GM18517 (cell line): ENCODE measurements around the gene NACAD.
"Not testable (repeated sequence)": the region's sequence is repeated elsewhere in the genome, so short reads cannot be mapped to it uniquely, and the experiment has no call there.

Experiments
- ATAC-seq: cut with Tn5 transposase; IDR thresholded peaks from one replicate; pipeline ENCODE4 v1.9.1; 2021; ENCODE audit warnings: mild to moderate bottlenecking, moderate library complexity; ENCODE audit not compliant: unreplicated experiment

NACAD gene

DNA sequence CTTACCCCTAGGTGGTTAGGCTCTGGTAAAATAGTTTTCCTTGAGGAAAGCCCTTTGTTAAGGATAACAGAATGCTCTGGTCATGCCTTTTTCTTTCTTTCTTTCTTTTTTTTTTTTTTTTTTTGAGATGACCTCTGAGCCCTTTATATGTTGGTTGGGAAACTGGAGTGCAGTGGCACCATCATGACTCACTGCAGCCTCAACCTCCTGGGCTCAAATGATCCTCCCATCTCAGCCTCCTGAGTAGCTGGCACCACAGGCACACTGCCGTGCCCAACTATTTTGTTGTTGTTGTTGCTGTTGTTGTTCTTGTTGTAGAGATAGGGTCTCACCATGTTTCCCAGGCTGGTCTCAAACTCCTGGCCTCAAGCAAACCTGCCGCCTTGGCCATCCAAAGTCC is 27.4 kb downstream of the NACAD start:
- no peak for ATAC-seq

DNA sequence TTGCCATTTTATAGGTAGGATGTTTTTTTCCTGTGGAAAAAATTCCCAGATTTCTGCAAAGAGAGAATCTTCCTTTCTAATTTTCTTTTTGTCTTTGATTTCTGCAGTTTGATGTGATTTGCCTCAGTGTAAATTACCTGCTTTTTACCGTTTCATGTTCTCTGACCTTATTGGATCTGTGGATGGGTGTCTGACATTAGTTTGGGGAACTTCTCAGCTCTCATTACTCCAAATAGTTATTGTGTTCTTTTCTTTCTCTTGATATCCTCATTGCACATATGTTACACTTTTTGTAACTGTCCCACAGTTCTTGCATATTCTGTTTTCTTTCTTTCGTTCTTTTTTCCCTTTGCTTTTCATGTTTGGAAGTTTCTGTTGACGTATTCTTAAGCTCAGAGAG is 28.5 kb downstream of the NACAD start:
- ATAC-seq: no peak

DNA sequence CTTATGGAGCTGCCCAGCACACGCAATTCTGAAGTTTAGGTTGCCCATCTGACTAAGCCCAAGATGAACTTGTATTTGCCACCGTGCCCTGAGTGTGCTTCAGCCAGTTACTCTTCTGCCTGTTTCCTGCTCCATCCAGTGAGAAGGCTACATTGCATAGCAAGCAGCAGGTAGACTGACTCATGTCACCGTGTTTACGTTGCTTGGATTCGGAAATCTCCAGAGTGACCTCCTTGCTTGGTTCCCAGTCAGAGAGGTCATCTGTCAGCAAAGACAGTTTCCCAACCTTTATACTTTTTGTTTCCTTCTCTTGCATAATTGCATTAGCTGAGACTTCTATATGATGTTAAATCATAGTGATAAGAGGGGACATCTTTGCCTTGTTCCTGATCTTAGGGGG is 30.9 kb downstream of the NACAD start:
- no peak for ATAC-seq

DNA sequence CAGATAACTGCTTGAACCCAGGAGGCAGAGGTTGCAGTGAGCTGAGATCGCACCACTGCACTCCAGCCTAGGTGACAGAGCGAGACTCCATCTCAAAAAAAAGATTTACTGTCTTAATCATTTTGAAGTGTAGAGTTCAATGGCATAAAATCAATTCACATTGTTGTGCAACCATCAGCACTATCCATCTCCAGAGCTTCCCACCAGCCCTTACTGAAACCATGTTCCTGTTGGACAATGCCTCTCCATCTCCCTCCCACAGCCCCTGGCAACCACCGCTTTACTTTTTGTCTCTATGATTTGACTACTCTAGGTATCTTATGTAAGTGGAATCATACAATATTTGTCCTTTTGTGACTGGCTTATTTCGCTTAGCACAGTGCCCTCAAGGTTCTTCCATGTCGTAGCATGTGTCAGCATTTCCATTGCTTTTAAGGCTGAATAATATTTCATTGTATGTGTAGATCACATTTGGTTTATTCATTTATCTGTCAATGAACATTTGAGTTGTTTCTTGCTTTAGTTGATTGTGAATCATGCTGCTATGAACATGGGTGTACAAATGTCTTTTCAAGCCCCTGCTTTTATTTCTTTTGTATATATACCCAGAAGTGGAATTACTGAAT is 33.1 kb downstream of the NACAD start:
- no peak for ATAC-seq

DNA sequence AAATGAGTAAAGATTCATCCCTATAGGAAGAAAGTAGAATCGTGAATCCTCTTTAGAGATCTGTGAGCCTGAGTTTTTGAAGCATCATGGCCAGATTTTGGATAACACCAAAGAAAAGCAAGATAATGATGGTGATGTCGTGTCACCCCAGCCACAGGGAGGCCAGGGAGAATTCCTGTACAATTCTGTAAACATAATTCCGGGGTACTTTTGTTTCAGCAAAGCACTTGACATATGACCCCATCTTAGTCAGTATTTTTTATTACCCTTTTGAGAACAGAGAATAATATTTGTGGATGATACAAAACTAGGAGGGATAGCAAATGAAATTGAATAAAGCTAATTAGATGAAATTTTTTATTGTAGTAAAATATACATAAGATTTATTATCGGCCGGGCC is 33.8 kb downstream of the NACAD start:
- no peak for ATAC-seq

DNA sequence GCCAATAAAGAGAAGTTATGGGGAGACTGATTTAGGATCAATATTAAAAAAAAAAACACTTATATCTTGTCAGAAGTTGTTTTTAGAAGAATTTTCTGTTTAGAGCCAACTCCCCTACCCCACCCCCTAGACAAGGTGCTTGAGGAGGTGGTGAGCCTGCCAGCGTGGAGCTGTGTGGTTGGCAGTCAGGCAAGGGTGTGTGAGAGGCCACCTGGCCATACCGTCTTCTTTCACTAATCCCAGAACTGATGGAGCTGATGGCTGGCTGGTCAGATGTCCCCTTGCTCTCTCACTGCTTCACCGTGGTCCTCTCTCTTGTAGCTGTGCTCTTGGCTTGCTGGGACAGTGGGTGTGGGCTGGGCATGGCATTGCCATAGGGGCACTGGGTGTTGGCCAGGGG is 34.3 kb downstream of the NACAD start:
- ATAC-seq: no peak

DNA sequence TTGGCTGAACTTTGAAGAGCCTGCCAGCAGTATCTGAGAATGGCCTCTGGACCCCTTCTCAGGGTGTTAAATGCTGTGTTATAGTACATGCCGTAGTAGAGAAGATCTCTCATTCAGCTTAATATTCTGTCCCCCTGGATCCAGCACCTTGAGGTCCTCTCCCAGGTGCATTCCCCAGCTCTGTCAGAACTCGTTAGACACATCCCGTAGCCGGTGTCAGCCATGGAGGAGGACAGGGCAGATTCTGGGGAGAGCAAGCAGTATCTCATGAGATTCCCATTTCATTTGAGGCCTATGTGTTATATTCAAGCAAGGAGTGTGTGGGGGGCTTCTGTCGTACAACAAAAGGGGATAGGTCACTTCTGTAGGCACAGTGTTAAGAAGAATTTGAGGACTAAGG is 34.8 kb downstream of the NACAD start:
- no peak for ATAC-seq

DNA sequence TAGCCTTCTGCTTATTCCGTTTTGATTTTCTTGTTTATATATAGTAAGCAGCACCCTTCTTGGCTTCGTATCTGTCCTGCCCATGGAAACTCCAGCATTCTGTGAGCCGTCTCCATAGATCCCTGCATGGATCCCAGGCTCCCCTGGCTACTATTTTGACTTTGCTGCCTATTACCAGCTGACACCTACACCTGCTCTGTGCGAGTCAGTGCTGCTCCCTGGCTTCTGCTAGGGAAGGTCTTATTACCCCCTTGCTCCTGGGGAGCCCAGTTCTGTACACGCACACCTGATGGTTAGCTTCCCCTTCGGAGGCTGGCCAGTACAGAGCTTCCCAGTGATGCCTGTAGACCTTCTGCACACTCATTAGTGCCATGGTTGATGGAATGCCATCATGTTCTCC is 35.4 kb downstream of the NACAD start:
- ATAC-seq: no peak

DNA sequence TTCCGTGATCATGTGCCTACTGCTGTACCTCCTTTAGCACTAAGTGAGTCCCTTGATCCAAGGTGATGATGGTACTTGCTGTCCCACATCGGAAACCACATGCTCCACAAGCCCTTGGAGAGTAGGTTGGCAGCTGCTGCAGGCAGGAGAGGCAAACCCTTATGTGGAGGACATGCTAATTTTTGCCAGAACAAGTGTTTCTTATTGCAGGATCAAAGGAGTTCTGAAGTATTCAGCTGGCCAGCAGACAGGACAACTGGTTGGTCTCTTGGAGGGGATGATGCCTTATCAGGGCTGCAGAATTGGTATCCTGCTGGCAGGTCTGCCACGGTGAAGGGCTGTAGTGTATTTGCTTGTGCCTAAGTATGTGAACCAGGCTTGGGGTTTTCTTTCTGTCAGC is 36.8 kb downstream of the NACAD start:
- no peak for ATAC-seq

DNA sequence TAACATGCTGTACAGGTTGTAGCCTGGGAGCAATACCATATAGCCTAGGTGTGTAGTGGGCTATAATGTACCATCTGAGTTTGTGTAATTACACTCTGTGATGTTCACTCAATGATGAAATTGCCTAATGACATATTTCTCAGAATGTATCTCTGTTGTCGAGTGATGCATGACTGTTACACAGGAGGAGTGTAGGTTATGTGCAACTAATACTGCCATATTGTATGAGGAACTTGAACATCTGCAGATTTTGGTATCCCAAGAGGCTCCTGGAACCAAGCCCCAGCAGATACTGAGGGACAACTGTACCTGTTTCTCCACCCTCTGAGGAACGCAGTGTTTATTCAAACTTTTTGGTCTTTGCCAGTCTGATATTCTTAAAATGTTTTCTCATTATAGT is 38.6 kb downstream of the NACAD start:
- no peak for ATAC-seq

DNA sequence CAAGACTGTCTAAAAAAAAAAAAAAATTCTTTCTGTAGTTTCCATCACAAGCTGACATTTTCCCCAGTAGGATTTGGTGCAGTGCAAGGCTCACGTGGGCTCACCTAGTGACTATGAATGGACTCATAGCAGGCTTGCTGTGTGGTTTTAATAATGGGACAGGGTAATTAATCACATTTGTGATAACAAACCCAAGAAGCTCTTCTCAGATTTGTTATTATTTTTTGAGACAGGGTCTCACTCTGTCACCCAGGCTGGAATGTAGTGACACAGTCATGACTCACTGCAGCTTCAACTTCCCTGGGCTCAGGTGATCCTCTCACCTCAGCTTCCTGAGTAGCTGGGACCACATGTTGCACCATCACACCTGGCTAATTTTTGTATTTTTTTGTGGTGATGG is 40.0 kb downstream of the NACAD start:
- no peak for ATAC-seq

DNA sequence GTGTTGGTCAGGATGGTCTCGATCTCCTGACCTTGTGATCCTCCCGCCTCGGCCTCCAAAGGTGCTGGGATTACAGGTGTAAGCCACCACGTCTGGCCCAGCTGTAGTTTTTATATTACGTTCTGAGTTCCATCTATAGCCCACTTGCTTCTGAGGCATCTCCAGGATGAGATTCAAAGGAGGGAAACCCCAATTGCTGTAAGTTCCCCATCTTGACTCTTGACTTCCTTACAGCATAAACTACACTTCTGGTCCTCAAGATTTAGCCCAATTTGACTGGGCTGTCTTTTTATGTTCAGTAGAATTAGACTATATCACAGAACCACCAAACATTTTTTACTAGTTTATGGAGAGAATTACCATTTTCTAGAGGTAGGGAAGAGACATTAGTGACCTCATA is 44.4 kb downstream of the NACAD start:
- ATAC-seq: no peak

DNA sequence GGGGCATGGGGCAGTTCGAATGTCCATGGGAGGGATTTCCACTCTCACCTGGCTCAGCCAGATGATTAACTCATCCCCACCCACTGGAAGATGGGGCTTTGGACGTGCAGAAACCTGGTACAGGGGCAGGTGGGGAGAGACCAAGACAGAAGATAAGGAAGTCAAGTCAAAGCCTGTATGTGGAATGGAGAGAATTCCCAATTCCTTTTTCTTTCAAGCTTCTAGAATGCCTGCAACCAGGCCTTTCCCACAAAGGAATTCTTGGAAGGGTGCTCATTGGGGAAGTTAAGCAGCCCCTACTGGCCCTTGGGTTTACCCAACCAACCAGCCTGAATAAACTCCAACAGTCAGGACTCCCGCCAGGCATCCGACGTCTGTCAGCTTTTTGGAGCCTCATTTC is 49.7 kb downstream of the NACAD start:
- ATAC-seq: no peak

DNA sequence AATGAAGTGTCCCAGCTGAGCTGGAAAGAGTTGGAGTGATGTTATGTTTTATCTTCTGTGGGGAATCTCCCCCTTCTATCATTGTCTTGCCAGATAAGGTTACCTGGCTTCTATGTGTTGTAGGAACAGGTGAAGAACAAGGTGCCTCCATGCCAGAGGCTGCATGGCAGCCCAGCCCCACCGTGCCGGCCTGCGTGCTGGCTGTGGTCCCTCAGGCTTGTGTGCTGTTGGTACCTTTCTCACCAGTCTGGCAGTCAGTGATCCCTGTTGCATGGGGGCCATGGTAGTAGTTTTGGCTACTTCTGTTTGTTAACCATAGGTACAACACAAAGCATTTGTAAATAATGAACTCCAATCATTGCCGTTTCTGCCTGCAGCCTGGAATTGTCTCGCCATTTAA is 50.9 kb downstream of the NACAD start:
- ATAC-seq: no peak

DNA sequence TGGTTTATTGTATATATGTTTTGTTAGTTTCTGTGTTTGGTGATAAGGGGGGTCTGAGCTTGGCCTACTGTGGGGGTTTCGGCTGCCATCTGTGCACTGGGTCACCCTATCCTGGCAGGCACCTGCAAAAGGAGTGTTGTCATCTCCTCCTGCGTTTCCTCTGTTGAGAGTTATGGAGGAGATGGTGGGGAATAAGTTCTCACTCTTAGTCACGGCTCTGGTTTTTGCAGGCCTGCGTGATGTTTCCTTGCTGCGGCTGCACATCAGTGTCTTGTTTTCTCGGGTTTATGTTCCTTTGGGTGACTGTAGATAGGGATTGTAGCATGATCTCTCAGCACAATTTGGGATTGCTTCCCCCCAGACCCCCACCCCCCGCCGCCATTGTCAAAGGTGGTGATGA is 52.0 kb downstream of the NACAD start:
- ATAC-seq: no peak

DNA sequence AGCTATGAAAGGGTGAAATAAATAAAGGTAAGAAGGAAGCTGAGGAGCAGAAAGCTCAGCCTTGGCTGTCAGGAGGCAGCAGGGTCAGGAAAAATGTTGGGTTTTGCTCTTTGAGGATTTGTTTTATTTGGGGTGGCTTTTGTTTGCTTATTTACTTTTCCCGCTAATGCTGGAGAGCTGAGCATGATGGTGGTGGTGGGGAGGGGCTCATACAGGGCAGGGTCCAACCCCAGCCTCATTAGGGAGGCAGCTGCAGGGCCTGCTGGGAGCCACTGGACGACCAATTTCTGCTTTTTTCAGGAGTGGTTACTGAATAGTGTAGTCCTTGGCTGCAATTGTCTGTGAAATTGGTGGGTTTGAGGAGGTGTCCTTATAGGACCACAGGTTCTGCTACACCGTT is 52.5 kb downstream of the NACAD start:
- ATAC-seq: no peak

DNA sequence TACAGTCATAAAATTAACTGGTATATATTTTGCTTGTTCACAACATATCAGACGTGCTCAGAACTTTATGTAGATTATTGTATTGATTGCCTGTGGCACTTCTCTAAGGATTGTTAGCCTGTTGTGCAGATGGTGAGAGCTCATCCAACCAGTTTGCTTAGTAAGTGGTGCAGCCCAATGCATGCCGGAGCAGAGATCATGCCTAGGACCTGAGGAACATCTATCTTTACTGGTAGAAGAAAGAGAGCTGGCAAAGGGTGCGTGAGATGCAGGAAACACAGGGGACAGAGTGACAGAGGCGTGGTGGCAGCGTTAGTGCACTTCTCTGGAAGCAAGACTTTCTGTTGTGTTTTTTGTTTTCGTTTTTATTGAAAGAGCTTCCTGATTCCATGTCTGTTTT is 52.9 kb downstream of the NACAD start:
- ATAC-seq: no peak

DNA sequence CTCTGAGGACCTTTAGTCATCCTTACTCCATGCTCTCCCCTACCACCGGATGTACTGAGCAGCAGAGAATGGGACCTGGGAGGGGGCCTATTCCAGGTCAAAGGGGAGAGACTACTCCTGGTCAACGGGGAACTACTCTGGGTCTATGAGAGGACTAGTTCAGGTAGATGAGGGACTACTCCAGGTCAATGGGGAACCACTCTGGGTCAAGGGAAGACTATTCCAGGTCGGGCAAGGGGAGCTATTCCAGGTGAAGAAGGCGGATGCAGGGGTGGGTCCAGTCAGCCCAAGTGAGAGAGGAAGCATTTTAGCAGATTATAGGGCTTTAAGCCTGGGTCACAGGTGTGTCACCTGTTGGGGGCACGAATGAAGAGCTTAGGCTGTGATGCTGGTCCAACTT is 53.4 kb downstream of the NACAD start:
- no peak for ATAC-seq

DNA sequence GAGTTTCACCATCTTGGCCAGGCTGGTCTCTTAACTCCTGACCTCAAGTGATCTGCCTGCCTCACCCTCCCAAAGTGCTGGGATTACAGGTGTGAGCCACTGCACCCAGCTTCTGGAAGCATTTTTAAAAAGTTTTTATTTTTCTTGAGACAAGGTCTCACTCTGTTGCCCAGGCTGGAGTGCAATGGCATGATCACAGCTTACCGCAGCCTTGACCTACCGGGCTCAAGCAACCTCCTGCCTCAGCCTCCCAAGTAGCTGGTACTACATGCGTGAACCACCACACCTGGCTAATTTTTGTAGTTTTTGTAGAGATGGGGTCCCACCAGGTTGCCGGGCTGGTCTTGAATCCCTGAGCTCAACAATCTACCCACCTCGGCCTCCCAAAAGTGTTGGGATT is 54.1 kb downstream of the NACAD start:
- not testable (repeated sequence) for ATAC-seq

DNA sequence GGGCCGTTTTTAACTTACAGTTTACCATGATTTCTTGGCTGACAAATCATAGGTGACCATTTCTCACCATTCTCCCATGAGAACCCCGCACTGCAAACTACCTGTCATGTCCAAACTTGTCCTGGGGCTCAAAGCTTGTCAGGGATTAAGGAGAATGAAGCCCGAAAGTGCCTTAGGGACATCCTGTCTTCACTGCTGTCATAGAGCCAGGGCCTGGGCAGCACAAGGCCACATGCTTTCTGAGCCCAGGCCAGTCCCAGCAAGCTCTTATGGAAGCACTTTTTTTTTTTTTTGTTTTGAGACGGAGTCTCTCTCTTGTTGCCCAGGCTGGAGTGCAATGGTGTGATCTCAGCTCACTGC is 54.9 kb downstream of the NACAD start:
- ATAC-seq: no peak

DNA sequence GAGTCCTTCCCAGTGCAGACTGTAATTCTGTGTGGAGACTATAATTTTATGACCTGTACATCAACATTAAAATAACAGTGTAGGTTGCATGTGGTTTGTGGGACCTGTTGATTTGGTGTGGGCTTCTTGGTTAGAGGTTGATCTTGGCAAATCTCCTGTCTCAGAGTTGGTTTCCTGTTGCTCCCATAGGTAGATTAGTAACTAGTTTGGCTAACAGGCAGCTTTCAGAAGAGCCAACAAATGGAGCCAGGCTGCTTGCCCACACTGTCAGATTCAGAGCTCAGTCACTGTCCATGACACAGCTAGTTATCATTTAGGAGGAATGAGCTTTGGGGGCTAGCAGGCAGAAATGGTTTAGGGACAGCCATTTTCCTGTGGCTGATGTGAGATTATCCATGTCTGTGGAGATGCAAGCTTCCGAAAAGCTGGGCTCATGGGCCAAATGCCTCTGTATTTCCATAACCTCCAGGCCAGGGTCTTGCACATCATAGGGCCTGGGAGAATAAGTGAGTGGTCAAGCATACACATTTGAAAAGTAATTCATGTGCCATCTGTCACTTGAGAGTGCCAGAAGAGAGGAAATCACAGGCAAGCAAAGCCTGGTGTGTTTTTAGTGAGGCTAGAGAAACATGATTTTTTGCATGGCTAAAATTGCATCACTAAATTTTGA is 55.4 kb downstream of the NACAD start:
- ATAC-seq: no peak

DNA sequence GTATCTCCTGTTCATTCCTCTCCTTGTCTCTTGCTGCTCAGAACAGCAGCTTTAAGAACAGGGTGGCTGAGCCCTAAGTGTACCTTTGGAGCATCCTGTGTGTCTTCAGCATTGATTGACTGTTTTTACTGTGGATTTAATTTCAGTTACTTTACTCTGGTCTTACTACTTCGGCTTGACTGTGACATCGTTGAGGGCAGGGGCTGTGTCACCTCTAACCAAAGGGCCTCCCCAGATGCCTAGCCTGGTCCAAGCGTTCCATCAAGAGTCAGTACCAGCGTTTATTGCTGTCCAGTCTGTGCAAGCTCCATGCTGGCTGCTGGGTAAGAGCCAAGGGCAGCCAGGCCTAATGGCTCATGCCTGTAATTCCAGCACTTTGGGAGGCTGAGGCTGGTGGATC is 56.3 kb downstream of the NACAD start:
- ATAC-seq: no peak

DNA sequence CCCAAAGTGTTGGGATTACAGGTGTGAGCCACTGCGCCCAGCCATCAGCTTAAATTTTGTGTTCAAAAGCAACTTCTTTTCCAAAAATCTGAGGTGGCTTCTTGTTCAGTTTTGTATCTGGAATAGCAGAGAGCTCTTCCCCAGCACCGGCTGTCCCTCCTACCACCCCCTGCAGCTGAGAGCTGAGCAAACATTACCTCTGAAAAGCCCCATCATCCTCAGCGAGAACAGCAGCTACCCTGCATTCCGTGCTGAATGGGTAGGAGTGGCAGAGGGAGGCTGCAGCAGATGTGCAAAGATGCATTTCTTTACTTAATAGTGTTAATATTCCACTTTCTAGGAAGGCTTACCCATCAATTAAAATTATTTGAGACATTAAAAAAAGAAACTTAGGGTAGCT is 56.9 kb downstream of the NACAD start:
- no peak for ATAC-seq
